Measurements from ENCODE around the gene NT5C3B.

- no peak for TF ChIP-seq CTCF (conservative IDR thresholded peaks at IDR 0.05; ENCODE audit: low read length)
- no peak for TF ChIP-seq EZH2phosphoT487 (IDR thresholded peaks at IDR 0.05; ENCODE audit: borderline replicate concordance, low read depth, low read length)
Observed at GRCh38 chr17:41864836-41865595, 29.0 kb upstream of the NT5C3B start, which contains the start of gene KLHL11.
